Activated CD8-positive, alpha-beta memory T cell treated with anti-CD3 and anti-CD28 coated beads, Interleukin-2, amount 50 U/mL, for 1 hour (primary cell): ENCODE measurements around the gene MYH11.

Experiments used
- DNase-seq: peaks from one replicate; pipeline ENCODE4 v3.0.0-alpha.2; 2020; ENCODE audit errors: extremely low read depth

MYH11 gene

GRCh38 chr16:15778204-15778743, 78.6 kb downstream of the MYH11 start:
- no peak for DNase-seq

GRCh38 chr16:15777533-15778203, 79.2 kb downstream of the MYH11 start:
- DNase-seq = no peak

GRCh38 chr16:15776572-15776971, 80.3 kb downstream of the MYH11 start:
- no peak for DNase-seq

- no peak for DNase-seq
Measured at GRCh38 chr16:15775663-15776304, 81.0 kb downstream of the MYH11 start.

GRCh38 chr16:15775209-15775608, 81.6 kb downstream of the MYH11 start:
- DNase-seq = no peak

- DNase-seq = no peak
Measured at GRCh38 chr16:15773968-15774367, 82.9 kb downstream of the MYH11 start.

- no peak for DNase-seq
Measured at GRCh38 chr16:15772579-15773293, 84.1 kb downstream of the MYH11 start.

- no peak for DNase-seq
Measured at GRCh38 chr16:15771694-15772093, 85.1 kb downstream of the MYH11 start.

GRCh38 chr16:15770512-15770911, 86.3 kb downstream of the MYH11 start:
- no peak for DNase-seq

- no peak for DNase-seq
Measured at GRCh38 chr16:15770107-15770506, 86.7 kb downstream of the MYH11 start.

GRCh38 chr16:15769239-15769638, 87.6 kb downstream of the MYH11 start:
- no peak for DNase-seq

- no peak for DNase-seq
Measured at GRCh38 chr16:15768201-15768600, 88.6 kb downstream of the MYH11 start.

GRCh38 chr16:15766918-15767317, 89.9 kb downstream of the MYH11 start:
- no peak for DNase-seq

- DNase-seq = no peak
Measured at GRCh38 chr16:15765880-15766279, 90.9 kb downstream of the MYH11 start.

- DNase-seq = no peak
Measured at GRCh38 chr16:15765116-15765515, 91.7 kb downstream of the MYH11 start.

- DNase-seq = no peak
Measured at GRCh38 chr16:15764112-15764511, 92.7 kb downstream of the MYH11 start.

GRCh38 chr16:15760129-15760528, 96.7 kb downstream of the MYH11 start:
- no peak for DNase-seq

GRCh38 chr16:15759070-15759469, 97.8 kb downstream of the MYH11 start:
- DNase-seq = no peak

- DNase-seq = no peak
Measured at GRCh38 chr16:15757630-15758251, 99.1 kb downstream of the MYH11 start.

GRCh38 chr16:15757077-15757386, 99.8 kb downstream of the MYH11 start:
- no peak for DNase-seq

- no peak for DNase-seq
Measured at GRCh38 chr16:15754821-15755534, 101.8 kb downstream of the MYH11 start.
